GM23338 (cell line): ENCODE data around the gene CLSTN2. TPM values are rescaled to one million over a fixed set of nuclear protein-coding genes. Genes with fewer than 3 reads are reported as not detected.

Experiments used
- ATAC-seq: fragments of 200-7000 bp; cut with Tn5 transposase; 3 replicates; pipeline ENCODE4 v1.9.1; 2020
- DNase-seq: peaks from one replicate; pipeline ENCODE4 v3.0.0-alpha.2; 2015; ENCODE audit warnings: low spot score
- H2AFZ ChIP-seq: fragments of 200-600 bp; sonication (generic); 2 replicates; pipeline ENCODE4 v1.8.0; 2016; ENCODE audit warnings: antibody characterized with exemption, mild to moderate bottlenecking, moderate library complexity
- H3F3A ChIP-seq: fragments of 200-600 bp; sonication (generic); replicated peaks from 2 replicates; pipeline ENCODE4 v1.8.0; 2017; ENCODE audit warnings: antibody characterized with exemption, mixed run types, low read depth
- H3K27ac ChIP-seq: fragments of 200-600 bp; sonication (generic); 2 replicates; pipeline ENCODE4 v1.6.1; 2016; ENCODE audit warnings: low read depth
- H3K27me3 ChIP-seq: fragments of 200-600 bp; sonication (generic); 2 replicates; pipeline ENCODE4 v1.8.0; 2016; ENCODE audit warnings: mild to moderate bottlenecking, mixed run types, moderate library complexity; ENCODE audit not compliant: insufficient read depth
- H3K36me3 ChIP-seq: fragments of 200-600 bp; sonication (generic); 2 replicates; pipeline ENCODE4 v1.8.0; 2016; ENCODE audit warnings: mild to moderate bottlenecking; ENCODE audit not compliant: insufficient read depth
- H3K4me1 ChIP-seq: fragments of 200-600 bp; sonication (generic); 2 replicates; pipeline ENCODE4 v1.8.0; 2016; ENCODE audit warnings: mild to moderate bottlenecking, moderate library complexity; ENCODE audit not compliant: insufficient read depth
- H3K4me2 ChIP-seq: fragments of 200-600 bp; sonication (generic); 2 replicates; pipeline ENCODE4 v1.7.1; 2017; ENCODE audit warnings: mixed run types
- H3K4me3 ChIP-seq: fragments of 200-600 bp; sonication (generic); 2 replicates; pipeline ENCODE4 v1.6.1; 2016; ENCODE audit warnings: mixed run types
- H3K79me2 ChIP-seq: fragments of 200-600 bp; sonication (generic); replicated peaks from 2 replicates; pipeline ENCODE4 v1.8.0; 2017; ENCODE audit warnings: mild to moderate bottlenecking; ENCODE audit not compliant: insufficient read depth
- H3K9me2 ChIP-seq: fragments of 200-600 bp; sonication (generic); 2 replicates; pipeline ENCODE4 v1.8.0; 2017; ENCODE audit not compliant: insufficient read depth
- H4K20me1 ChIP-seq: fragments of 200-600 bp; sonication (generic); replicated peaks from 2 replicates; pipeline ENCODE4 v1.8.0; 2017; ENCODE audit warnings: mild to moderate bottlenecking; ENCODE audit not compliant: insufficient read depth
- H3K27ac Mint-ChIP-seq: 2 replicates; pipeline ENCODE4 v1.8.0; 2020; ENCODE audit warnings: inconsistent platforms, mild to moderate bottlenecking, moderate library complexity, mixed read lengths
- H3K27me3 Mint-ChIP-seq: 3 replicates; pipeline ENCODE4 v1.8.0; 2022; ENCODE audit warnings: low read depth, mild to moderate bottlenecking, moderate library complexity, mixed read lengths, inconsistent platforms; ENCODE audit not compliant: insufficient read depth, poor library complexity
- H3K36me3 Mint-ChIP-seq: 3 replicates; pipeline ENCODE4 v1.8.0; 2021; ENCODE audit warnings: low read depth, mild to moderate bottlenecking, inconsistent platforms, moderate library complexity, mixed read lengths
- H3K4me1 Mint-ChIP-seq: 3 replicates; pipeline ENCODE4 v1.8.0; 2020; ENCODE audit warnings: mild to moderate bottlenecking, inconsistent platforms, mixed read lengths
- H3K4me3 Mint-ChIP-seq: 3 replicates; pipeline ENCODE4 v1.8.0; 2021; ENCODE audit warnings: moderate library complexity, mild to moderate bottlenecking, inconsistent platforms, mixed read lengths
- H3K9me3 Mint-ChIP-seq: 3 replicates; pipeline ENCODE4 v1.8.0; 2020; ENCODE audit warnings: moderate library complexity, mild to moderate bottlenecking, inconsistent platforms, mixed read lengths
- CREB1 ChIP-seq: fragments of 250-450 bp; sonication (Bioruptor Pico); IDR thresholded peaks from 2 replicates; pipeline ENCODE4 v1.5.0; 2020; ENCODE audit warnings: low read depth, mild to moderate bottlenecking, moderate library complexity
- EZH2 ChIP-seq: fragments of 200-600 bp; sonication (generic); IDR thresholded peaks from one replicate; pipeline ENCODE4 v1.8.0; 2017; ENCODE audit warnings: antibody characterized with exemption, mild to moderate bottlenecking, low read depth; ENCODE audit not compliant: unreplicated experiment
- EZH2phosphoT487 ChIP-seq: fragments of 200-600 bp; sonication (generic); IDR thresholded peaks from one replicate; pipeline ENCODE4 v1.8.1; 2018; ENCODE audit warnings: antibody characterized with exemption; ENCODE audit not compliant: unreplicated experiment
- JUNB ChIP-seq: IDR thresholded peaks from one replicate; pipeline ENCODE4 v1.6.1; 2016; ENCODE audit warnings: antibody characterized with exemption; ENCODE audit not compliant: unreplicated experiment
- NANOG ChIP-seq: IDR thresholded peaks from 2 replicates; pipeline ENCODE4 v1.6.1; 2016; ENCODE audit warnings: antibody characterized with exemption, borderline replicate concordance
- POLR2AphosphoS5 ChIP-seq: IDR thresholded peaks from 2 replicates; pipeline ENCODE4 v1.6.1; 2016; ENCODE audit warnings: antibody characterized with exemption, low read depth
- polyA plus RNA-seq: library from polyadenylated mRNA; unstranded; fragments of >200 nt; fragmentation: Nextera tagmentation; extraction: Ambion mirVana; gene quantifications from 2 replicates; pipeline ENCODE4 v1.2.1, GENCODE V29; 2016
- total RNA-seq: library from RNA; depleted of rRNA; stranded (reverse); fragments of >200 nt; shearing (Covaris generic); gene quantifications from 2 replicates; pipeline ENCODE4 v1.2.3, GENCODE V29; 2014
- TF ChIP-seq, protein P1 (sequence below): fragments of 250-450 bp; sonication (Bioruptor Pico); IDR thresholded peaks from 2 replicates; pipeline ENCODE4 v1.5.0; 2020; ENCODE audit warnings: mild to moderate bottlenecking, moderate library complexity
- TF ChIP-seq, protein P2 (sequence below), 2 experiments: fragments of 200-600 bp in 1 of 2; sonication (generic) in 1 of 2; conservative IDR thresholded peaks; 2 replicates each; pipeline versions ENCODE4 v1.5.1 to v1.6.1; 2016 to 2017; ENCODE audit warnings: antibody characterized with exemption in 2 of 2, low read depth in 2 of 2, mild to moderate bottlenecking in 2 of 2, moderate library complexity in 1 of 2
- TF ChIP-seq, protein P3 (sequence below): IDR thresholded peaks from one replicate; pipeline ENCODE4 v1.6.1; 2018; ENCODE audit warnings: antibody characterized with exemption; ENCODE audit not compliant: unreplicated experiment
- TF ChIP-seq, protein P4 (sequence below): IDR thresholded peaks from 2 replicates; pipeline ENCODE4 v1.6.1; 2016; ENCODE audit warnings: antibody characterized with exemption

Gene CLSTN2
- total and polyA plus RNA-seq, 2 experiments from 2014 or later: 0.11 to 0.83 TPM

DNA sequence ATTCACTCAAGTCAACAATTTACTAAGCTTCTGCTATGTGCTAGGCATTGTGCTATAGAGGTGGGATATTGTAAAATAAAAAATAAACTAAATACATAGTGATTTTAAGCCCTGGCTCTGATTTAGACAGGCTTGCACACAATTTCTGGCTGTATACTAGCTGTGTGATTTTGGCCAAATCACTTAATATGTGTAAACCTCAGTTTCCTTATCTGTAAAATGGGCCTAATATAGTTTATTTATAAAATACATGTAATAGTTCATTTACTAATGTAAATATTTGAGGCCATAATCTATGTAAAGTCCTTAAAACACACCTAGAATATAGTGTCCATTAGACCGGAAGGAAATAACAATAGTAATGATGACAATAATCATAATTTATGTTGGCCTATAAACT lies 363.1 kb downstream of the CLSTN2 start:
- H3K4me3 Mint-ChIP-seq: no peak overlapping the region
- Histone ChIP-seq H3K27me3 (no peaks in the 10 kb centered on the region), H4K20me1 (no peaks in the 10 kb centered on the region), H3K79me2 (no peaks in the 10 kb centered on the region), H3K36me3 (no peaks in the 10 kb centered on the region), H3K4me2 (peak overlapping the region; percentile 61), H2AFZ (no peak overlapping the region), H3K9me2 (peaks cover 20% of the 10 kb centered on the region), H3K27ac (peak overlapping the region; percentile 83; the same call in 1 of the 2 replicates), H3K4me1 (peaks cover 32% of the 10 kb centered on the region), H3F3A (0 out of 2 replicates have a peak, but pooled peaks cover 4% of the 10 kb centered on the region), H3K4me3 (0 out of 2 replicates have a peak overlapping the region, but pooled peaks have one; percentile 25)
- TF ChIP-seq, protein P1, sequence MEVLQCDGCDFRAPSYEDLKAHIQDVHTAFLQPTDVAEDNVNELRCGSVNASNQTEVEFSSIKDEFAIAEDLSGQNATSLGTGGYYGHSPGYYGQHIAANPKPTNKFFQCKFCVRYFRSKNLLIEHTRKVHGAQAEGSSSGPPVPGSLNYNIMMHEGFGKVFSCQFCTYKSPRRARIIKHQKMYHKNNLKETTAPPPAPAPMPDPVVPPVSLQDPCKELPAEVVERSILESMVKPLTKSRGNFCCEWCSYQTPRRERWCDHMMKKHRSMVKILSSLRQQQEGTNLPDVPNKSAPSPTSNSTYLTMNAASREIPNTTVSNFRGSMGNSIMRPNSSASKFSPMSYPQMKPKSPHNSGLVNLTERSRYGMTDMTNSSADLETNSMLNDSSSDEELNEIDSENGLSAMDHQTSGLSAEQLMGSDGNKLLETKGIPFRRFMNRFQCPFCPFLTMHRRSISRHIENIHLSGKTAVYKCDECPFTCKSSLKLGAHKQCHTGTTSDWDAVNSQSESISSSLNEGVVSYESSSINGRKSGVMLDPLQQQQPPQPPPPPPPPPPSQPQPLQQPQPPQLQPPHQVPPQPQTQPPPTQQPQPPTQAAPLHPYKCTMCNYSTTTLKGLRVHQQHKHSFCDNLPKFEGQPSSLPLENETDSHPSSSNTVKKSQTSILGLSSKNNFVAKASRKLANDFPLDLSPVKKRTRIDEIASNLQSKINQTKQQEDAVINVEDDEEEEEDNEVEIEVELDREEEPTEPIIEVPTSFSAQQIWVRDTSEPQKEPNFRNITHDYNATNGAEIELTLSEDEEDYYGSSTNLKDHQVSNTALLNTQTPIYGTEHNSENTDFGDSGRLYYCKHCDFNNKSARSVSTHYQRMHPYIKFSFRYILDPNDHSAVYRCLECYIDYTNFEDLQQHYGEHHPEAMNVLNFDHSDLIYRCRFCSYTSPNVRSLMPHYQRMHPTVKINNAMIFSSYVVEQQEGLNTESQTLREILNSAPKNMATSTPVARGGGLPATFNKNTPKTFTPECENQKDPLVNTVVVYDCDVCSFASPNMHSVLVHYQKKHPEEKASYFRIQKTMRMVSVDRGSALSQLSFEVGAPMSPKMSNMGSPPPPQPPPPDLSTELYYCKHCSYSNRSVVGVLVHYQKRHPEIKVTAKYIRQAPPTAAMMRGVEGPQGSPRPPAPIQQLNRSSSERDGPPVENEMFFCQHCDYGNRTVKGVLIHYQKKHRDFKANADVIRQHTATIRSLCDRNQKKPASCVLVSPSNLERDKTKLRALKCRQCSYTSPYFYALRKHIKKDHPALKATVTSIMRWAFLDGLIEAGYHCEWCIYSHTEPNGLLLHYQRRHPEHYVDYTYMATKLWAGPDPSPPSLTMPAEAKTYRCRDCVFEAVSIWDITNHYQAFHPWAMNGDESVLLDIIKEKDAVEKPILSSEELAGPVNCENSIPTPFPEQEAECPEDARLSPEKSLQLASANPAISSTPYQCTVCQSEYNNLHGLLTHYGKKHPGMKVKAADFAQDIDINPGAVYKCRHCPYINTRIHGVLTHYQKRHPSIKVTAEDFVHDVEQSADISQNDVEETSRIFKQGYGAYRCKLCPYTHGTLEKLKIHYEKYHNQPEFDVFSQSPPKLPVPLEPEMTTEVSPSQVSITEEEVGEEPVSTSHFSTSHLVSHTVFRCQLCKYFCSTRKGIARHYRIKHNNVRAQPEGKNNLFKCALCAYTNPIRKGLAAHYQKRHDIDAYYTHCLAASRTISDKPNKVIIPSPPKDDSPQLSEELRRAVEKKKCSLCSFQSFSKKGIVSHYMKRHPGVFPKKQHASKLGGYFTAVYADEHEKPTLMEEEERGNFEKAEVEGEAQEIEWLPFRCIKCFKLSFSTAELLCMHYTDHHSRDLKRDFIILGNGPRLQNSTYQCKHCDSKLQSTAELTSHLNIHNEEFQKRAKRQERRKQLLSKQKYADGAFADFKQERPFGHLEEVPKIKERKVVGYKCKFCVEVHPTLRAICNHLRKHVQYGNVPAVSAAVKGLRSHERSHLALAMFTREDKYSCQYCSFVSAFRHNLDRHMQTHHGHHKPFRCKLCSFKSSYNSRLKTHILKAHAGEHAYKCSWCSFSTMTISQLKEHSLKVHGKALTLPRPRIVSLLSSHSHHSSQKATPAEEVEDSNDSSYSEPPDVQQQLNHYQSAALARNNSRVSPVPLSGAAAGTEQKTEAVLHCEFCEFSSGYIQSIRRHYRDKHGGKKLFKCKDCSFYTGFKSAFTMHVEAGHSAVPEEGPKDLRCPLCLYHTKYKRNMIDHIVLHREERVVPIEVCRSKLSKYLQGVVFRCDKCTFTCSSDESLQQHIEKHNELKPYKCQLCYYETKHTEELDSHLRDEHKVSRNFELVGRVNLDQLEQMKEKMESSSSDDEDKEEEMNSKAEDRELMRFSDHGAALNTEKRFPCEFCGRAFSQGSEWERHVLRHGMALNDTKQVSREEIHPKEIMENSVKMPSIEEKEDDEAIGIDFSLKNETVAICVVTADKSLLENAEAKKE (CRISPR knock-in tag): no peak
- TF ChIP-seq CREB1 (CRISPR knock-in tag) (no peak), EZH2 (no peak), NANOG (no peak), JUNB (no peak), EZH2phosphoT487 (no peak), POLR2AphosphoS5 (no peak)
- TF ChIP-seq, protein P2, sequence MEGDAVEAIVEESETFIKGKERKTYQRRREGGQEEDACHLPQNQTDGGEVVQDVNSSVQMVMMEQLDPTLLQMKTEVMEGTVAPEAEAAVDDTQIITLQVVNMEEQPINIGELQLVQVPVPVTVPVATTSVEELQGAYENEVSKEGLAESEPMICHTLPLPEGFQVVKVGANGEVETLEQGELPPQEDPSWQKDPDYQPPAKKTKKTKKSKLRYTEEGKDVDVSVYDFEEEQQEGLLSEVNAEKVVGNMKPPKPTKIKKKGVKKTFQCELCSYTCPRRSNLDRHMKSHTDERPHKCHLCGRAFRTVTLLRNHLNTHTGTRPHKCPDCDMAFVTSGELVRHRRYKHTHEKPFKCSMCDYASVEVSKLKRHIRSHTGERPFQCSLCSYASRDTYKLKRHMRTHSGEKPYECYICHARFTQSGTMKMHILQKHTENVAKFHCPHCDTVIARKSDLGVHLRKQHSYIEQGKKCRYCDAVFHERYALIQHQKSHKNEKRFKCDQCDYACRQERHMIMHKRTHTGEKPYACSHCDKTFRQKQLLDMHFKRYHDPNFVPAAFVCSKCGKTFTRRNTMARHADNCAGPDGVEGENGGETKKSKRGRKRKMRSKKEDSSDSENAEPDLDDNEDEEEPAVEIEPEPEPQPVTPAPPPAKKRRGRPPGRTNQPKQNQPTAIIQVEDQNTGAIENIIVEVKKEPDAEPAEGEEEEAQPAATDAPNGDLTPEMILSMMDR (conservative IDR thresholded peaks at IDR 0.05; ENCODE audit: low read depth in 2 of 2): no peak
- TF ChIP-seq, protein P3, sequence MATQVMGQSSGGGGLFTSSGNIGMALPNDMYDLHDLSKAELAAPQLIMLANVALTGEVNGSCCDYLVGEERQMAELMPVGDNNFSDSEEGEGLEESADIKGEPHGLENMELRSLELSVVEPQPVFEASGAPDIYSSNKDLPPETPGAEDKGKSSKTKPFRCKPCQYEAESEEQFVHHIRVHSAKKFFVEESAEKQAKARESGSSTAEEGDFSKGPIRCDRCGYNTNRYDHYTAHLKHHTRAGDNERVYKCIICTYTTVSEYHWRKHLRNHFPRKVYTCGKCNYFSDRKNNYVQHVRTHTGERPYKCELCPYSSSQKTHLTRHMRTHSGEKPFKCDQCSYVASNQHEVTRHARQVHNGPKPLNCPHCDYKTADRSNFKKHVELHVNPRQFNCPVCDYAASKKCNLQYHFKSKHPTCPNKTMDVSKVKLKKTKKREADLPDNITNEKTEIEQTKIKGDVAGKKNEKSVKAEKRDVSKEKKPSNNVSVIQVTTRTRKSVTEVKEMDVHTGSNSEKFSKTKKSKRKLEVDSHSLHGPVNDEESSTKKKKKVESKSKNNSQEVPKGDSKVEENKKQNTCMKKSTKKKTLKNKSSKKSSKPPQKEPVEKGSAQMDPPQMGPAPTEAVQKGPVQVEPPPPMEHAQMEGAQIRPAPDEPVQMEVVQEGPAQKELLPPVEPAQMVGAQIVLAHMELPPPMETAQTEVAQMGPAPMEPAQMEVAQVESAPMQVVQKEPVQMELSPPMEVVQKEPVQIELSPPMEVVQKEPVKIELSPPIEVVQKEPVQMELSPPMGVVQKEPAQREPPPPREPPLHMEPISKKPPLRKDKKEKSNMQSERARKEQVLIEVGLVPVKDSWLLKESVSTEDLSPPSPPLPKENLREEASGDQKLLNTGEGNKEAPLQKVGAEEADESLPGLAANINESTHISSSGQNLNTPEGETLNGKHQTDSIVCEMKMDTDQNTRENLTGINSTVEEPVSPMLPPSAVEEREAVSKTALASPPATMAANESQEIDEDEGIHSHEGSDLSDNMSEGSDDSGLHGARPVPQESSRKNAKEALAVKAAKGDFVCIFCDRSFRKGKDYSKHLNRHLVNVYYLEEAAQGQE: no peak
- TF ChIP-seq, protein P4, sequence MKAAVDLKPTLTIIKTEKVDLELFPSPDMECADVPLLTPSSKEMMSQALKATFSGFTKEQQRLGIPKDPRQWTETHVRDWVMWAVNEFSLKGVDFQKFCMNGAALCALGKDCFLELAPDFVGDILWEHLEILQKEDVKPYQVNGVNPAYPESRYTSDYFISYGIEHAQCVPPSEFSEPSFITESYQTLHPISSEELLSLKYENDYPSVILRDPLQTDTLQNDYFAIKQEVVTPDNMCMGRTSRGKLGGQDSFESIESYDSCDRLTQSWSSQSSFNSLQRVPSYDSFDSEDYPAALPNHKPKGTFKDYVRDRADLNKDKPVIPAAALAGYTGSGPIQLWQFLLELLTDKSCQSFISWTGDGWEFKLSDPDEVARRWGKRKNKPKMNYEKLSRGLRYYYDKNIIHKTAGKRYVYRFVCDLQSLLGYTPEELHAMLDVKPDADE: no peak
- peaks cover 35% of the 10 kb centered on the region for H3K4me1 Mint-ChIP-seq
- no peaks in the 10 kb centered on the region; the same call in 2 of the 3 replicates for H3K9me3 Mint-ChIP-seq
- peaks cover 5% of the 10 kb centered on the region for H3K27me3 Mint-ChIP-seq
- ATAC-seq (no peak), DNase-seq (no peak)
- no peak overlapping the region for H3K27ac Mint-ChIP-seq
- no peaks in the 10 kb centered on the region for H3K36me3 Mint-ChIP-seq
